SKM-1 (cell line): ENCODE results near the gene HTR7.
"Not testable (repeated sequence)": the region's sequence is repeated elsewhere in the genome, so short reads cannot be mapped to it uniquely, and the experiment has no call there.

Source experiments
- DNase-seq: peaks from one replicate; lab custom pipeline; 2025; ENCODE audit not compliant: unreplicated experiment; lab: John Stamatoyannopoulos, UW

Gene HTR7

GRCh38 chr10:90859321-90859751, 1.5 kb upstream of the HTR7 start:
- DNase-seq = no peak

GRCh38 chr10:90858461-90858968, 676 bp upstream of the HTR7 start:
- DNase-seq = no peak

- no peak for DNase-seq
Measured at GRCh38 chr10:90856964-90857634, 740 bp downstream of the HTR7 start.

GRCh38 chr10:90856261-90856660, 1.6 kb downstream of the HTR7 start:
- DNase-seq = no peak

- DNase-seq = no peak
Measured at GRCh38 chr10:90855126-90855525, 2.7 kb downstream of the HTR7 start.

GRCh38 chr10:90849956-90850749, 7.7 kb downstream of the HTR7 start:
- no peak for DNase-seq

GRCh38 chr10:90847436-90847835, 10.4 kb downstream of the HTR7 start:
- DNase-seq = peak; percentile 30

GRCh38 chr10:90846746-90847145, 11.1 kb downstream of the HTR7 start:
- DNase-seq = no peak

GRCh38 chr10:90845726-90846125, 12.1 kb downstream of the HTR7 start:
- DNase-seq = no peak

GRCh38 chr10:90842725-90843124, 15.1 kb downstream of the HTR7 start:
- no peak for DNase-seq

- no peak for DNase-seq
Measured at GRCh38 chr10:90837486-90837885, 20.4 kb downstream of the HTR7 start.

- DNase-seq = no peak
Measured at GRCh38 chr10:90834326-90834725, 23.5 kb downstream of the HTR7 start.

- DNase-seq = no peak
Measured at GRCh38 chr10:90832111-90832510, 25.7 kb downstream of the HTR7 start.

GRCh38 chr10:90822508-90822907, 35.3 kb downstream of the HTR7 start:
- no peak for DNase-seq

GRCh38 chr10:90821864-90822263, 36.0 kb downstream of the HTR7 start:
- DNase-seq = not testable (repeated sequence)

GRCh38 chr10:90819911-90820310, 37.9 kb downstream of the HTR7 start:
- no peak for DNase-seq

GRCh38 chr10:90818736-90819135, 39.1 kb downstream of the HTR7 start:
- DNase-seq = no peak

GRCh38 chr10:90817128-90817889, 40.5 kb downstream of the HTR7 start:
- peak; percentile 0 for DNase-seq

- no peak for DNase-seq
Measured at GRCh38 chr10:90816466-90816865, 41.4 kb downstream of the HTR7 start.

GRCh38 chr10:90813594-90814365, 44.1 kb downstream of the HTR7 start:
- no peak for DNase-seq

GRCh38 chr10:90807106-90807505, 50.7 kb downstream of the HTR7 start:
- not testable (repeated sequence) for DNase-seq
